PFSK-1 (cell line): ENCODE results near the gene SKI.

ENCODE experiments used
- FOXP2 ChIP-seq: optimal IDR thresholded peaks from 2 replicates; pipeline ENCODE3; 2011; ENCODE audit warnings: borderline replicate concordance, control low read depth, inconsistent platforms; ENCODE audit not compliant: insufficient read depth; ENCODE audit errors: extremely low read length, extremely low read depth
- POLR2AphosphoS5 ChIP-seq: IDR thresholded peaks from 2 replicates; pipeline ENCODE4 v1.6.1; 2012; ENCODE audit warnings: low read depth, mild to moderate bottlenecking, control low read depth, low read length, moderate library complexity
- REST ChIP-seq, 2 experiments: IDR thresholded peaks; 2 replicates each; pipeline versions ENCODE4 v1.6.1 to v1.8.0; 2011 to 2012; ENCODE audit warnings: low read depth in 2 of 2, low read length in 2 of 2, control low read depth in 1 of 2, inconsistent platforms in 1 of 2, mild to moderate bottlenecking in 1 of 2, moderate library complexity in 1 of 2; ENCODE audit not compliant: insufficient read depth in 1 of 2
- SIN3A ChIP-seq: IDR thresholded peaks from 2 replicates; pipeline ENCODE4 v1.6.1; 2012; ENCODE audit warnings: mild to moderate bottlenecking, low read length, moderate library complexity, borderline replicate concordance; ENCODE audit not compliant: insufficient read depth
- TAF1 ChIP-seq: IDR thresholded peaks from 2 replicates; pipeline ENCODE4 v1.6.1; 2012; ENCODE audit warnings: low read length, control low read depth, borderline replicate concordance; ENCODE audit not compliant: insufficient read depth

Gene SKI

GRCh38 chr1:2206813-2207487, 21.2 kb upstream of the SKI start:
- TF ChIP-seq POLR2AphosphoS5 (no peak), SIN3A (no peak), REST (IDR thresholded peaks at IDR 0.05; ENCODE audit: insufficient read depth in 1 of 2, low read depth in 2 of 2, low read length in 2 of 2) (no peak), FOXP2 (no peak), TAF1 (no peak)

GRCh38 chr1:2208309-2209239, 19.5 kb upstream of the SKI start:
- no peak for TF ChIP-seq TAF1
- no peak for TF ChIP-seq FOXP2
- no peak for TF ChIP-seq POLR2AphosphoS5
- no peak for TF ChIP-seq SIN3A
- TF ChIP-seq REST (IDR thresholded peaks at IDR 0.05; ENCODE audit: insufficient read depth in 1 of 2, low read depth in 2 of 2, low read length in 2 of 2), result no peak

DNA sequence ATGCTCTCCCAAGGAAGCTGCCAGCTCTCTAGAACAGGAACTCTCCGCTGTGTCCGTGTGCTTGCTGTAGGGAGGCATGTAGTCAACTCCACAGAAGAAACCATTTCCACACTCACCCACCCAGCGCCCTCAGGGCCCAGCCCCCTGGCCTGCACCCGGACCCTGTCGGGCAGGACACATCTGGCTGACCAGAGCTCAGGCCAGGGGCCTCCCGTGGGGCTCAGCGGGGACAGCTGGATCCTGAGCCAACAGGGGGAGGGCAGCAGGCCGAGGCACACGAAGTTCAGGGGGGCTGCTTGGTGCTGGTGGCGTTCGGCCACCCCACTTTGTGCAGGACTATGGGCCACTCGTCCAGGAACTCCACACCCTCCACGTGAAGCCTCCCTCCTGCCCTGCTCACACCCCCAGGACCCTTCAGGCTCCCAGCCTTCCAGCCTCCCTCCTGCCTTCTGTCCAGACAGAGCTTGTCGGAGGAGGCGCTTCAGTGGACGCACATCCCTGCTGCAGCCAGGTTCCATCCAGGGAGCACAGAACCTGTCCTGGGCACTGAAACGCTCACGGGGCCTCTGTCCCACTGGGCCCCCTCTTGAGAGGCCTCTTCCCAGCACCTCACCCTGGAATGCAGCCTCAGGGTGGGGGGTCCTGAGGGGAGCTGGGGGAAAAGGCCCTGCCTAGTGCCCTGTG, 18.6 kb upstream of the SKI start:
- TF ChIP-seq TAF1 (no peak), SIN3A (no peak), REST (IDR thresholded peaks at IDR 0.05; ENCODE audit: insufficient read depth in 1 of 2, low read depth in 2 of 2, low read length in 2 of 2) (no peak)

DNA sequence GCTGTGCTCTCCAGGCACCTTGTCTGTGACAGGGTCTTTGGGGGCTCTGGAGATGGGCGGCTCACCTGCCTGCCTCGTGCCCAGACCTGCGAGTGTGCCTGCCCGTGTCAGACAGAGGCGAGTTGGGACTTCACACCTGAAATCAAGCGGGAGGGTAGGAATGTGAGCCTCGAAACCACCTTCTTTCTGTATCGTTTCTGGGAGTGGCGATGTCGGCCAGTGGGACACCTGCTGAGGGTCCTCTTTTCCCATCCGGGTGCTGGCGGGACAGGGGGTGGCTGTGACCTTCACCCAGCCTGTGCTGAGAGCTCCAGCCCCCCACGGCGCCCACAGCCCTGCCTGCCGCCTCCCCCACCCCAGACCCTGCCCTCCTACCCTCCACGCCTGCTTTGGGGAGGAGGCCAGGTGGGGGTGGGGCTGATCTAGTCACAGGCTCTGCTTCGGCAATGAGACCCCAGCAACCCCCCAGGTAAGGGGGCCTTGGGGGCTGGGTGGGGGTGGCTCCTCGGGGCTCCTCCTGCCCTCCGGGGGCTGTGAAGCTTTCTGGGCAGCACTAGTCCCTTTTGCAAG, 17.9 kb upstream of the SKI start:
- TF ChIP-seq REST (IDR thresholded peaks at IDR 0.05; ENCODE audit: insufficient read depth in 1 of 2, low read depth in 2 of 2, low read length in 2 of 2) (no peak), FOXP2 (no peak), POLR2AphosphoS5 (no peak), SIN3A (no peak), TAF1 (no peak)
